Keratinocyte (primary cell): ENCODE measurements around the gene CXCR2. TPM values are rescaled to one million over a fixed set of nuclear protein-coding genes. Genes with fewer than 3 reads are reported as not detected.

Source experiments
- DNase-seq: peaks from one replicate; pipeline ENCODE4 v3.0.0-alpha.2; 2011; ENCODE audit warnings: low read depth, missing footprints, low spot score
- FAIRE-seq: peaks from 2 replicates; lab custom pipeline; 2011; peaks lifted over from hg19 to GRCh38; lab: Jason Lieb, UNC
- H2AFZ ChIP-seq: 2 replicates; pipeline ENCODE4 v1.6.0; 2012; ENCODE audit warnings: low read length, control low read depth, inconsistent platforms; ENCODE audit not compliant: control insufficient read depth
- H3K27ac ChIP-seq: 2 replicates; pipeline ENCODE4 v1.5.1; 2011; ENCODE audit warnings: low read length; ENCODE audit not compliant: control insufficient read depth, insufficient read depth
- H3K27me3 ChIP-seq: 3 replicates; pipeline ENCODE4 v1.6.0; 2011; ENCODE audit warnings: low read length; ENCODE audit not compliant: control insufficient read depth, insufficient read depth; ENCODE audit errors: extremely low read depth
- H3K36me3 ChIP-seq, 2 experiments: 2 replicates in 1 of 2; 3 replicates in 1 of 2; pipeline ENCODE4 v1.5.1; 2011; ENCODE audit warnings: low read length in 2 of 2, mild to moderate bottlenecking in 1 of 2; ENCODE audit not compliant: control insufficient read depth in 2 of 2, insufficient read depth in 2 of 2; ENCODE audit errors: extremely low read depth in 1 of 2
- H3K4me1 ChIP-seq: 3 replicates; pipeline ENCODE4 v1.5.1; 2011; ENCODE audit warnings: low read length; ENCODE audit not compliant: control insufficient read depth, insufficient read depth; ENCODE audit errors: extremely low read depth
- H3K4me2 ChIP-seq: 3 replicates; pipeline ENCODE4 v1.6.0; 2011; ENCODE audit warnings: low read depth, low read length; ENCODE audit not compliant: control insufficient read depth, insufficient read depth; ENCODE audit errors: extremely low read depth
- H3K4me3 ChIP-seq, 3 experiments: fragments of 200-600 bp in 1 of 3; sonication (generic) in 1 of 3; 2 replicates in 2 of 3; 3 replicates in 1 of 3; pipeline ENCODE4 v1.5.1; 2011 to 2016; ENCODE audit warnings: low read length in 3 of 3, mild to moderate bottlenecking in 3 of 3, control low read depth in 2 of 3, inconsistent platforms in 1 of 3, low read depth in 1 of 3, mixed read lengths in 1 of 3, mixed run types in 1 of 3, moderate library complexity in 1 of 3; ENCODE audit not compliant: control insufficient read depth in 2 of 3, insufficient read depth in 2 of 3; ENCODE audit errors: extremely low read depth in 1 of 3
- H3K79me2 ChIP-seq: 2 replicates; pipeline ENCODE4 v1.6.0; 2012; ENCODE audit warnings: low read length; ENCODE audit not compliant: control insufficient read depth, insufficient read depth
- H3K9ac ChIP-seq: 3 replicates; pipeline ENCODE4 v1.6.0; 2011; ENCODE audit warnings: low read length; ENCODE audit not compliant: control insufficient read depth, insufficient read depth; ENCODE audit errors: extremely low read depth
- H3K9me1 ChIP-seq: 3 replicates; pipeline ENCODE4 v1.6.0; 2011; ENCODE audit warnings: low read length; ENCODE audit not compliant: control insufficient read depth, insufficient read depth; ENCODE audit errors: extremely low read depth
- H3K9me3 ChIP-seq: 2 replicates; pipeline ENCODE4 v1.5.1; 2012; ENCODE audit warnings: low read depth, low read length; ENCODE audit not compliant: control insufficient read depth
- H4K20me1 ChIP-seq: 3 replicates; pipeline ENCODE4 v1.6.0; 2011; ENCODE audit warnings: low read length; ENCODE audit not compliant: control insufficient read depth, insufficient read depth; ENCODE audit errors: extremely low read depth
- EZH2 ChIP-seq: IDR thresholded peaks from one replicate; pipeline ENCODE4 v1.6.1; 2012; ENCODE audit warnings: inconsistent platforms, mild to moderate bottlenecking, low read length, moderate library complexity
- dilution Hi-C: fragments of 300-500 bp; cut with MboI; formaldehyde crosslinking; loops from one replicate; pipeline ENCODE4 v1.7.0; 2020; ENCODE audit warnings: low sequenced_read_pairs; ENCODE audit not compliant: extremely low pct_ligation_motif_present
- polyA plus RNA-seq, 5 experiments: library from polyadenylated mRNA; depleted of rRNA in 3 of 5; stranded (reverse) in 3 of 5; stranded (forward) in 1 of 5; unstranded in 1 of 5; fragments of >200 nt; gene quantifications; 1 replicate in 1 of 5; 2 replicates in 3 of 5; 3 replicates in 1 of 5; pipeline versions ENCODE4 v1.2.1 to v1.2.3, GENCODE V29; 2011 to 2012; ENCODE audit warnings: missing spikeins in 2 of 5, low read depth in 1 of 5, low replicate concordance in 1 of 5
- TF ChIP-seq, protein P1 (sequence below), 3 experiments: IDR thresholded peaks in 1 of 3; conservative IDR thresholded peaks in 1 of 3; optimal IDR thresholded peaks in 1 of 3; 2 replicates in 2 of 3; 3 replicates in 1 of 3; pipeline versions ENCODE3 to v1.5.1; 2011; ENCODE audit warnings: low read length in 3 of 3, mild to moderate bottlenecking in 3 of 3, moderate library complexity in 2 of 3, control low read depth in 1 of 3, inconsistent platforms in 1 of 3; ENCODE audit not compliant: insufficient read depth in 2 of 3; ENCODE audit errors: extremely low read depth in 1 of 3

CXCR2 gene
- polyA plus RNA-seq, 1 donor (not counting 4 experiments of a cell fraction or from before 2014, with no cell fraction given), result 1.4 TPM

DNA sequence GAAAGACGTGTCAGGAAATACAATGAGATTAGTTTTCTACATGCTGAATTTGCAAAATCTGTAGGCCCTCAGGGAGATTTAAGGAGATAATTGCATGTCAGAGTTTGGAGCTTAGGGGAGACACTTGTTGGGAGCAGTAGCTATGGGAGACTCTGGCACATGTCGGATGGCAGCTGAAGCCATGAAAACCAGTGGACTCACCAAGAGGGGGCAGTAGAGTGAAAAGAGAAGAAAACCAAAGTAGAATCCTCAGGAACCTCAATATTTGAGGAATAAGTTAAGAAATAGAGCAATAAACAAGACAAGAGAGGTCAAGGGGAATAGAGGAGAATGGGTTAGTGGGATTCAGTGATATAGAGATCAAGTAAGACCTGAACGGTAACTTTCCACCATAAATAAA lies 31.9 kb upstream of the CXCR2 start:
- no peak for DNase-seq
- Histone ChIP-seq H3K79me2 (no peaks in the 10 kb centered on the region), H3K9ac (no peak overlapping the region), H3K27ac (no peak overlapping the region), H2AFZ (no peak overlapping the region), H3K9me1 (no peaks in the 10 kb centered on the region), H3K9me3 (no peaks in the 10 kb centered on the region), H3K4me2 (no peak overlapping the region), H4K20me1 (no peaks in the 10 kb centered on the region), H3K36me3 (no peaks in the 10 kb centered on the region), H3K4me1 (no peaks in the 10 kb centered on the region), H3K27me3 (peaks cover 14% of the 10 kb centered on the region), H3K4me3 (no peak overlapping the region)
- dilution Hi-C loops, result no loop called here
- FAIRE-seq, result peak; percentile 48
- TF ChIP-seq, protein P1, sequence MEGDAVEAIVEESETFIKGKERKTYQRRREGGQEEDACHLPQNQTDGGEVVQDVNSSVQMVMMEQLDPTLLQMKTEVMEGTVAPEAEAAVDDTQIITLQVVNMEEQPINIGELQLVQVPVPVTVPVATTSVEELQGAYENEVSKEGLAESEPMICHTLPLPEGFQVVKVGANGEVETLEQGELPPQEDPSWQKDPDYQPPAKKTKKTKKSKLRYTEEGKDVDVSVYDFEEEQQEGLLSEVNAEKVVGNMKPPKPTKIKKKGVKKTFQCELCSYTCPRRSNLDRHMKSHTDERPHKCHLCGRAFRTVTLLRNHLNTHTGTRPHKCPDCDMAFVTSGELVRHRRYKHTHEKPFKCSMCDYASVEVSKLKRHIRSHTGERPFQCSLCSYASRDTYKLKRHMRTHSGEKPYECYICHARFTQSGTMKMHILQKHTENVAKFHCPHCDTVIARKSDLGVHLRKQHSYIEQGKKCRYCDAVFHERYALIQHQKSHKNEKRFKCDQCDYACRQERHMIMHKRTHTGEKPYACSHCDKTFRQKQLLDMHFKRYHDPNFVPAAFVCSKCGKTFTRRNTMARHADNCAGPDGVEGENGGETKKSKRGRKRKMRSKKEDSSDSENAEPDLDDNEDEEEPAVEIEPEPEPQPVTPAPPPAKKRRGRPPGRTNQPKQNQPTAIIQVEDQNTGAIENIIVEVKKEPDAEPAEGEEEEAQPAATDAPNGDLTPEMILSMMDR (optimal IDR thresholded peaks at IDR 0.05 in 1 of 3, IDR thresholded peaks at IDR 0.05 in 1 of 3, conservative IDR thresholded peaks at IDR 0.05 in 1 of 3; ENCODE audit: extremely low read depth in 1 of 3, insufficient read depth in 2 of 3, low read length in 3 of 3), result peak; percentile 50 to 68 (median 50)
- no peak for TF ChIP-seq EZH2

DNA sequence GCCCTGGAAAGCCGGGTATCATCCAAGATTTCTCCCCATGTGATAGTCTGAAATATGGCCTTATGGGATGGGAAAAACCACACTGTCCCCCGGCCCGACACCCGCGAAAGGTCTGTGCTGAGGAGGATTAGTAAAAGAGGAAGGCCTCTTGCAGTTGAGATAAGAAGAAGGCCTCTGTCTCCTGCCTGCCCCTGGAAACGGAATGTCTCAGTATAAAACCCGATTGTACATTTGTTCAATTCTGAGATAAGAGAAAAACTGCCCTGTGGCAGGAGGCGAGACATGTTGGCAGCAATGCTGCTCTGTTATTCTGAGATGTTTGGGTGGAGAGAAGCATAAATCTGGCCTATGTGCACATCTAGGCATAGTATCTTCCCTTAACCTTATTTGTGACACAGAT lies 30.0 kb upstream of the CXCR2 start:
- dilution Hi-C loops, result no loop called here
- Histone ChIP-seq H3K36me3 (no peaks in the 10 kb centered on the region), H3K27me3 (peaks cover 3% of the 10 kb centered on the region), H3K79me2 (no peaks in the 10 kb centered on the region), H3K9me1 (no peaks in the 10 kb centered on the region), H4K20me1 (no peaks in the 10 kb centered on the region), H3K9me3 (no peaks in the 10 kb centered on the region), H3K4me2 (no peak overlapping the region), H3K27ac (no peak overlapping the region), H3K4me3 (no peak overlapping the region), H3K4me1 (no peaks in the 10 kb centered on the region), H2AFZ (no peak overlapping the region), H3K9ac (no peak overlapping the region)
- DNase-seq (no peak), FAIRE-seq (no peak)
- TF ChIP-seq, protein P1 (optimal IDR thresholded peaks at IDR 0.05 in 1 of 3, IDR thresholded peaks at IDR 0.05 in 1 of 3, conservative IDR thresholded peaks at IDR 0.05 in 1 of 3; ENCODE audit: extremely low read depth in 1 of 3, insufficient read depth in 2 of 3, low read length in 3 of 3), result no peak
- no peak for TF ChIP-seq EZH2
